SU-DHL-6 (cell line): ENCODE data around the gene JOSD1.

ENCODE experiments used
- EZH2phosphoT487 ChIP-seq: fragments of 200-600 bp; sonication (generic), shearing (Covaris generic); conservative IDR thresholded peaks from 2 replicates; pipeline ENCODE4 v1.6.1; 2018; ENCODE audit warnings: mild to moderate bottlenecking, antibody characterized with exemption, low read length, moderate library complexity, mixed read lengths
- TF ChIP-seq, protein P1 (sequence below): fragments of 200-600 bp; sonication (generic); IDR thresholded peaks from one replicate; pipeline ENCODE4 v1.5.1; 2017; ENCODE audit warnings: antibody characterized with exemption, mild to moderate bottlenecking, low read length, moderate library complexity; ENCODE audit not compliant: insufficient read depth, poor library complexity, severe bottlenecking

DNA sequence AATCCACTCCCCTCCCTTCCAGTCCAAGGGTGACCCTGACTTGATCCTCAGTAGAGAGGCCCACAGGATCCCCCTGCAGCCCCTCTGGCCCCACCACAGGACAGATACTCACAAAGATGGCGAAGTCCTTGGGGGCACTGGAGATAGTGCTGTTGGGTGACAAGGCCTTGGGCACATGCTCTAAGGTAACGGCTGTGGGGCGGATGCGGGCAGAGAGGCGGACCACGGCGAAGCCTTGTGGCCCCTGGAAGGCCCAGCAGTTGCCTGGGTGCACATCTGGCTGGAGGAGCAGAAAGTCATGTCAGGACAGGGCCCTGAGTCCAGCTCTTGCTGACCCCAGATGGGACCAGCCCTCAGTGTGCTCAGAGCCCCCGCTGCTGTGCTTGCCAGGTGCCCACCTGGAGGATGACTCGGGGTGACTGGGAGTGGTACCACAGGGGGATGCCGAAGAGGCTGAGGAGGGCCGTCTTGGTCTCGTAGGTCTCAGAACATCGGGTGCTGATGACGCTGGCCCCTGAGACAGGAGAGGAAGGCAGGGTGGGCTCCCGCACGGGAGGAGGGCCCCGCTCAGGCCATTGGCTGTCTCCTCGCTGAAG is 37.8 kb upstream of the JOSD1 start:
- TF ChIP-seq, protein P1, sequence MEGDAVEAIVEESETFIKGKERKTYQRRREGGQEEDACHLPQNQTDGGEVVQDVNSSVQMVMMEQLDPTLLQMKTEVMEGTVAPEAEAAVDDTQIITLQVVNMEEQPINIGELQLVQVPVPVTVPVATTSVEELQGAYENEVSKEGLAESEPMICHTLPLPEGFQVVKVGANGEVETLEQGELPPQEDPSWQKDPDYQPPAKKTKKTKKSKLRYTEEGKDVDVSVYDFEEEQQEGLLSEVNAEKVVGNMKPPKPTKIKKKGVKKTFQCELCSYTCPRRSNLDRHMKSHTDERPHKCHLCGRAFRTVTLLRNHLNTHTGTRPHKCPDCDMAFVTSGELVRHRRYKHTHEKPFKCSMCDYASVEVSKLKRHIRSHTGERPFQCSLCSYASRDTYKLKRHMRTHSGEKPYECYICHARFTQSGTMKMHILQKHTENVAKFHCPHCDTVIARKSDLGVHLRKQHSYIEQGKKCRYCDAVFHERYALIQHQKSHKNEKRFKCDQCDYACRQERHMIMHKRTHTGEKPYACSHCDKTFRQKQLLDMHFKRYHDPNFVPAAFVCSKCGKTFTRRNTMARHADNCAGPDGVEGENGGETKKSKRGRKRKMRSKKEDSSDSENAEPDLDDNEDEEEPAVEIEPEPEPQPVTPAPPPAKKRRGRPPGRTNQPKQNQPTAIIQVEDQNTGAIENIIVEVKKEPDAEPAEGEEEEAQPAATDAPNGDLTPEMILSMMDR: no peak
- TF ChIP-seq EZH2phosphoT487: no peak
